Uterus (tissue), 4 donors: ENCODE data around the gene OS9. TPM values are rescaled to one million over a fixed set of nuclear protein-coding genes. Genes with fewer than 3 reads are reported as not detected.

Experiments used
- DNase-seq, 2 donors: peaks; one replicate each; pipeline ENCODE4 v3.0.0-alpha.2; 2019 to 2020
- H3K27ac ChIP-seq, 2 donors: fragments of 200-600 bp; sonication (generic); 1 replicate in 1 of 2; 2 replicates in 1 of 2; pipeline ENCODE4 v1.5.1; 2016 to 2018
- H3K27me3 ChIP-seq, 2 donors: fragments of 200-600 bp; sonication (generic); one replicate each; pipeline ENCODE4 v1.5.1; 2018 to 2019; ENCODE audit warnings: control low read depth in 1 of 2
- H3K36me3 ChIP-seq, 2 donors: fragments of 200-600 bp; sonication (generic); one replicate each; pipeline ENCODE4 v1.5.1; 2019; ENCODE audit warnings: control low read depth in 1 of 2
- H3K4me1 ChIP-seq, 2 donors: fragments of 200-600 bp; sonication (generic); one replicate each; pipeline ENCODE4 v1.5.1; 2018 to 2019; ENCODE audit warnings: control low read depth in 1 of 2
- H3K4me3 ChIP-seq, 2 donors: fragments of 200-600 bp; sonication (generic); 1 replicate in 1 of 2; 2 replicates in 1 of 2; pipeline ENCODE4 v1.5.1; 2018 to 2019; ENCODE audit warnings: mild to moderate bottlenecking in 1 of 2
- H3K9me3 ChIP-seq, 2 donors: fragments of 200-600 bp; sonication (generic); one replicate each; pipeline ENCODE4 v1.5.1; 2019; ENCODE audit warnings: control low read depth in 1 of 2
- POLR2A ChIP-seq, 2 donors: fragments of 450-650 bp; IDR thresholded peaks; one replicate each; pipeline ENCODE4 v1.6.1; 2016; ENCODE audit warnings: antibody characterized with exemption in 2 of 2, mild to moderate bottlenecking in 1 of 2, moderate library complexity in 1 of 2
- intact Hi-C: fragments of 100-400 bp; cut with DNase I; formaldehyde crosslinking; loops from one replicate; pipeline ENCODE4 v1.15.1; 2023; ENCODE audit warnings: low total_unique reads
- total RNA-seq, 4 donors: library from RNA; depleted of rRNA in 3 of 4; stranded (reverse); fragments of >200 nt in 3 of 4; gene quantifications; one replicate each; pipeline versions ENCODE4 v1.1.0 to v1.2.4, GENCODE V29; 2014 to 2023
- TF ChIP-seq, protein P1 (sequence below), 4 experiments: fragments of 200-600 bp in 2 of 4; fragments of 450-650 bp in 2 of 4; sonication (generic) in 2 of 4; IDR thresholded peaks; one replicate each; pipeline ENCODE4 v1.5.1; 2016 to 2019; ENCODE audit warnings: antibody characterized with exemption in 4 of 4, mild to moderate bottlenecking in 2 of 4, moderate library complexity in 1 of 4
- donor health status: DM: yes; HTN: yes; CAD: no.

Gene OS9
- total RNA-seq, 4 donors from 2014 or later: 189 to 339 (median 252) TPM

- Histone ChIP-seq H3K4me3 (no peak overlapping the region), H3K27me3 (peaks cover 24 to 26% of the 10 kb centered on the region in 2 donors), H3K4me1 (peaks cover 0 to 13% of the 10 kb centered on the region in 2 donors), H3K36me3 (no peaks in the 10 kb centered on the region), H3K9me3 (no peaks in the 10 kb centered on the region), H3K27ac (no peak overlapping the region)
- no peak for TF ChIP-seq POLR2A (IDR thresholded peaks at IDR 0.05)
- TF ChIP-seq, protein P1, sequence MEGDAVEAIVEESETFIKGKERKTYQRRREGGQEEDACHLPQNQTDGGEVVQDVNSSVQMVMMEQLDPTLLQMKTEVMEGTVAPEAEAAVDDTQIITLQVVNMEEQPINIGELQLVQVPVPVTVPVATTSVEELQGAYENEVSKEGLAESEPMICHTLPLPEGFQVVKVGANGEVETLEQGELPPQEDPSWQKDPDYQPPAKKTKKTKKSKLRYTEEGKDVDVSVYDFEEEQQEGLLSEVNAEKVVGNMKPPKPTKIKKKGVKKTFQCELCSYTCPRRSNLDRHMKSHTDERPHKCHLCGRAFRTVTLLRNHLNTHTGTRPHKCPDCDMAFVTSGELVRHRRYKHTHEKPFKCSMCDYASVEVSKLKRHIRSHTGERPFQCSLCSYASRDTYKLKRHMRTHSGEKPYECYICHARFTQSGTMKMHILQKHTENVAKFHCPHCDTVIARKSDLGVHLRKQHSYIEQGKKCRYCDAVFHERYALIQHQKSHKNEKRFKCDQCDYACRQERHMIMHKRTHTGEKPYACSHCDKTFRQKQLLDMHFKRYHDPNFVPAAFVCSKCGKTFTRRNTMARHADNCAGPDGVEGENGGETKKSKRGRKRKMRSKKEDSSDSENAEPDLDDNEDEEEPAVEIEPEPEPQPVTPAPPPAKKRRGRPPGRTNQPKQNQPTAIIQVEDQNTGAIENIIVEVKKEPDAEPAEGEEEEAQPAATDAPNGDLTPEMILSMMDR (IDR thresholded peaks at IDR 0.05): no peak
- intact Hi-C loops: no loop called here
- no peak for DNase-seq
These were observed 70.1 kb downstream of the OS9 start for GRCh38 chr12:57763881-57764661.

GRCh38 chr12:57764662-57765002 is 70.7 kb downstream of the OS9 start:
- intact Hi-C loops: no loop called here
- Histone ChIP-seq H3K4me1 (peaks cover 0 to 13% of the 10 kb centered on the region in 2 donors), H3K4me3 (no peak overlapping the region), H3K27ac (no peak overlapping the region), H3K27me3 (peaks cover 24 to 26% of the 10 kb centered on the region in 2 donors), H3K36me3 (no peaks in the 10 kb centered on the region), H3K9me3 (no peaks in the 10 kb centered on the region)
- DNase-seq: no peak
- TF ChIP-seq POLR2A (IDR thresholded peaks at IDR 0.05): no peak
- TF ChIP-seq, protein P1 (IDR thresholded peaks at IDR 0.05): no peak

DNA sequence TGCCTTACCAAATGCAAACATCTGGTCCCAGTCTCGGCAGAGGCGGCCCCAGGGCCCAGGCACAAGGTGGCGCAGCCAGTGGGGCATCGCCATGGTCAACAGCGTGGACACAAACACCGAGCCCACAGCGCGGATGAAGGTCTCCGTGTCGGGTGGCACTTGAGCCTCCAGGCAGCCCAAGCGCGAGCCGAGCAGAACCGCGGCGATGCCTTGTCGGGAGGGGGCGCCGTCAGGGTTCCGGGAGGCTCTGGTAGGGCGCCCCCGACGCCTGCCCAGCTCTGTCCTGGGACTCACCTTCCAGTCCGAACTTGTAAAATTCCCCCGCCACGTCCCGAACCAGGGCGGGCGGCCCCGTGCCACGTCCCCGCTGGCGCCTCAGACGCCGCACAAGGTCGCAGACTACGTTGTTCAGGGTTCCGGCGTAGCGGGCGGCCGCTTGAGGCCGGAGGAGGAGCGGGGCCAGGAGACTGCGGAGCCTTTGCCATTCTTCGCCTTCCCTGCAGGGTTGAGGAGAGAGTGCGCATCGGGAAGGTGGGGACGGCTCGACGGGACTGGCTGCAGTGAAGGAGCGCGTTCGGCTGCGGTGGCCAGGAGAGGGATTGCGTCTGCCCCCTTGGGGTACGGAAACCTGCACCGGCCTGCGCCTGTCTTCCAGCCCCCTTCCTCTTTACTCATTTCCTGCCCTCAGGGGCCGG is 71.2 kb downstream of the OS9 start:
- Histone ChIP-seq H3K27me3 (peaks cover 24 to 26% of the 10 kb centered on the region in 2 donors), H3K36me3 (no peaks in the 10 kb centered on the region), H3K4me1 (peaks cover 0 to 13% of the 10 kb centered on the region in 2 donors), H3K27ac (no peak overlapping the region), H3K9me3 (no peaks in the 10 kb centered on the region), H3K4me3 (no peak overlapping the region)
- no peak for DNase-seq
- TF ChIP-seq POLR2A (IDR thresholded peaks at IDR 0.05): no peak
- TF ChIP-seq, protein P1 (IDR thresholded peaks at IDR 0.05): peak in 1 of 4 experiments; percentile 12
- intact Hi-C loops: no loop called here

GRCh38 chr12:57765698-57766463 is 71.9 kb downstream of the OS9 start:
- Histone ChIP-seq H3K27ac (no peak overlapping the region), H3K4me3 (peak overlapping the region in 1 of 2 donors; percentile 5), H3K4me1 (peaks cover 0 to 13% of the 10 kb centered on the region in 2 donors), H3K36me3 (no peaks in the 10 kb centered on the region), H3K9me3 (no peaks in the 10 kb centered on the region), H3K27me3 (peaks cover 24 to 26% of the 10 kb centered on the region in 2 donors)
- no peak for TF ChIP-seq POLR2A (IDR thresholded peaks at IDR 0.05)
- TF ChIP-seq, protein P1 (IDR thresholded peaks at IDR 0.05): no peak
- intact Hi-C loops: no loop called here
- DNase-seq: no peak
